NCI-H2081 treated with DMSO at 0.1 percent for 48 hours (cell line): ENCODE results near the gene ITPRIP.

Experiments used
- DNase-seq: peaks from one replicate; lab custom pipeline; 2025; lab: John Stamatoyannopoulos, UW

ITPRIP gene

DNA sequence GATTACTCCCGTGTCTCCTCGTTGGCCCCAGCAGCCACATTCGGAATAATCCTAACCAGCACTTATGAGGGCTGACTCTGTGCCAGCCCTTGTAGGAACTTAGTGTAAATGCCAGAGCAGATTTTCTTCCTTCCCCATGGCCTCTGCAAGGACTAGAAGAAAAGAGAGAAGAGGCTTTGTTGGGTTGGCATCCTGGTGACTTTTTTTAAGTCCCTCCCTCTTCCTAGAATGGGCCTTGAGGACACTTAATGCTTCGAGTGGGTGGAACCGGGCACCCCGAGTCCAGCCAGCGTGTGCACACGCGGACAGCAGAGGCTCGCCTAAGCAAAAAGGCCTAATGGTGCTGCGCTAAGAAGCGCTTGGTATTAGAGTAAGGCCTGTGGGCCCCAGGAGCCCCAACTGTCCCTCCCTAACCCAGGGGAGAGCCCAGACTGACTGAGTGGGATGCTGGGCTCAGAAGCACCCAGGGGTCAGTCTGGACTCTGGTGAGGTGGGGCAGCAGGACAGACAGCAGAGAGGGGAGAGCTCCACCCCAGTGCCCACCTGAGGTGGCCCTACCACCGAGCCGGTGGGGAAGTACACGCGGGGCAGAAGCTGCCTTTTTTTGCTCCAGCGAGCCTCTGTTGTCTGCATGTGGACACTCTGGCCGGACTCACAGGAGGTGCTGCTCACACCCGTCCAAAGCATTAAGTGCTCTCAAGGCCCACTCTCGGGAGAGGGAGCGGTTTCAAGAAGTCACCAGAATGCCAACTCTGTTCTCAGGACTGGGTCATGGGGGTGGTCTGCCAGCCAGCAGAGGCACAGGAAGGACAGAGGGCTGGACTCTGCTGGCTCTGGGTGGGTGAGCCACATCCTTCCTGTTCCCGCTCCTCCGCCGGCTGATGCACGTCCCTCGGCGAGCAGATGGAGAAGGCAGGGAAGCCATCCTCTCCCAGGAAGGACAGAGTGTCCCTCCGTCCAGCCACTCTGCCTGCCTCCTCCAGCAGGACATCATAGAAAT lies 12.5 kb downstream of the ITPRIP start:
- DNase-seq, result no peak

DNA sequence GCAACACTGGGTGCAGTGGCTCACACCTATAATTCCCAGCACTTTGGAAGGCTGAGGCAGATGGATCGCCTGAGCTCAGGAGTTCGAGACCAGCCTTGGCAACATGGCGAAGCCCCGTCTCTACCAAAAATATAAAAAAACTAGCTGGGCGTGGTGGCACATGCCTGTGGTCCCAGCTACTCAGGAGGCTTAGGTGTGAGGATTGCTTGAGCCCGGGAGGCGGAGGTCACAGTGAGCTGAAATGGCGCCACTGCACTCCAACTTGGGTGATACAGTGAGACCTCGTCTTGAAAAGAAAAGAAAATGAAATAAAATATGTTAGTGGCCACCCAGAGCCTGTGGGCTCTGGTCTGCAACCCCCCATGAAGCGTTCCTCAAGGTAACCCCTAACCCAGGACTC lies 13.3 kb downstream of the ITPRIP start:
- no peak for DNase-seq

DNA sequence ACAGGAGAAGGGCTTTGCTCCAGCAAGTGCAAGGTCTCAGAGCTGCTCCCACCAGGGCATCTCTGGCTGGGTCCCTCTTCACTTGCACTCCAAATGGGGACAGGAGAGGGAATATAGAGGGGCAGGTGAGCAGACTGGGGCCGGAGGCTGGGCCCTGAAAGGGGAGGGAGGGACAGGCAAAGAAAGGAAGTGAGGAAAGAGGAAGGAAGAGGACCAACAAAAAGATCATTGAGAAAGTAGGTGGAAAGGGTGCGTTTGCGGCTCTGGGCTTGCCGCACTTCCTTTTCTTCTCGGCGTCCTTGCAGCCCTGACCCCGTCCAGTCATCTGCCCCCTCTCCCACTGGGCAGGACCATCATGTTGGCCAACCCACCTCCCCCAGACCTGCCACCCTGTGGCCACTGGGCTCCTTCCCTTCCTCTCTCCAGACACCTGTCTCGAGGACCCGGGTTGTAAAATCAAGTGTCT lies 14.0 kb downstream of the ITPRIP start:
- no peak for DNase-seq

DNA sequence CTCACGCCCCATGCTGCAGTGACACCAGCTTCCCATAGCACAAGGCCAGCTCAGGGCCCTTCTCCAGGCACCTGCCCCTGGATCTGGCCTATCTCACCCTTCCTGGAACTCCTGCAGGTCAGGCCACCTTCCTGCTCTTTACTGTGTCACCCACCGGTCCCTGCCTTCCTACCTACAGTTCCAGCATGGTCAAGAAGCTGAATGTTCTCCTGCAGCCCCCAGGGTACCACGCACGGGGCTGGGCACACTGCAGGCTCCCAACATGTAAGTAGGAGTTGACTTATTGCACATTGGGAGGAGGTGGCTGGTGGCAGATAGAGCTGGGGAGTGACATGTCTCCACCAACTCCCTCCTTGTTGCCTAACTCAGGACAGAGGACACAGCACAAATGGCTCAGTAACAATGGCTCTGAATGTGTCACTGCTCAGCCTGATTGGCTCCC lies 14.5 kb downstream of the ITPRIP start:
- no peak for DNase-seq

DNA sequence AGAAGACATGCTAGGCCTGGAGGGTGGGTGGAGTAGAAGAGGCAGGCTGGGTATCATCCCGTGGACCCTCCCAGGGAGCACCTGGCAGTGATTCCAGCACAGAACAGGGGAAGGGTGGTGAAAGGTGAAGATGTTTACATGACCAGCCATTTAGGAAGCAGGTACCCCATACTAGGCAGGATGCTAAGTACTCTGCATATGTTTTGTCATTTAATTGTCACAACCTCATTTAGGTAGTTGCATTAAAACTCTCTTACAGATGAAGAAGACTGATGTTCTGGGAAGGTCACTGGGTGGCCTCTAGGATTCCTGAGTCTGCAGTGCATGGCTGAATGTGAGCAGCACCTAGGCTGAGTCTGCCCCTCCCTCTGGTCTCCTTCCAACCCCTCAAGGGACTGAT lies 15.2 kb downstream of the ITPRIP start:
- no peak for DNase-seq

DNA sequence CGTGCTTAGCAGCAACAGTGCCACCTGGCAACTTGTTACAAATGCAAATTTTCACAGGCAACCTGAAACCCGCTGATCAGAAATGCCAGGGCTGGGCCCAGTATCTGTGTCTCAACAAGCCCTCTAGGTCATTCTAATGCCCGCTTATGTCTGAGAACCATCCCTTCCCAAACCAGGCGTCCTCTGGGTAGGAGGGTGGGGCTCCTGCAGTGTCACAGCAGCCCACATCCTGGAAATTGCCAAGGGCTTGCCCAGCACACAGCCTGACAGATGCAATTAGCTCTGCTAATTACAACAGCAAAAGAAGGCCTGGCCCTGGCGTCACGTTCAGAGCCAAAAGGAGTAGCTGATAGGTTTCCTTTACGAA lies 15.9 kb downstream of the ITPRIP start:
- no peak for DNase-seq

DNA sequence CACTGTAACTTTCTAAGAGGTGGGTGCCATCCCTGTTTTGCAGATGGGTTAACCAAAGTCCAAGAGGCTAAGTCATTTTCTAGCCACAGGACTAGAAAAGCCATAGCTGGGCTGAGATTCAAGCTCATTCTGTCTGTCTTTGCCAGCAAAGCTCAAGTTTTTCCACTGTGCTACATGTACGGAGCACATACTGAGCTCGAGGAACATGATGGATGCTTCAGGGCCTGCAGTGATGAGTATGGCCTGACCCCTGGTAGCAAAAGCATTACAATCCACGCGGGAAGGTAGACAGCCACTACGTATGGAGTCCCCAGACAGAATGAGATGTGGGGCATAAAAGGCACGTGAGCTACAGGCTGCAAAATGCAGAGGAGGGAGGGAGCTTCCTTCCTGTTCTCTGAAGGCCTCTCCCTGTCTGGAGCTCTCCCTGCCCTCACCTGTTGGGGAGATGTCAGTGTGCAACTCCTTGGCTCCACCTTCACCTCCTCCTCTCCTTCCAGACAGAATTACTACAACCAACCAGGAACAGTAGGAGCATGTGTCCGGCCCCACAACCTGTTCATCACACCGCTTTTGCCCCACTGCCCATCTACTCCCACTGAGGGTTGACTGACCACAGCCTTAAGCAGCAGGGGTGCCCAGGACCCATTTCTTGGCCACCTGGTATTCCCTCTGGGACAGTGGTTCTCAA lies 16.4 kb downstream of the ITPRIP start:
- no peak for DNase-seq

DNA sequence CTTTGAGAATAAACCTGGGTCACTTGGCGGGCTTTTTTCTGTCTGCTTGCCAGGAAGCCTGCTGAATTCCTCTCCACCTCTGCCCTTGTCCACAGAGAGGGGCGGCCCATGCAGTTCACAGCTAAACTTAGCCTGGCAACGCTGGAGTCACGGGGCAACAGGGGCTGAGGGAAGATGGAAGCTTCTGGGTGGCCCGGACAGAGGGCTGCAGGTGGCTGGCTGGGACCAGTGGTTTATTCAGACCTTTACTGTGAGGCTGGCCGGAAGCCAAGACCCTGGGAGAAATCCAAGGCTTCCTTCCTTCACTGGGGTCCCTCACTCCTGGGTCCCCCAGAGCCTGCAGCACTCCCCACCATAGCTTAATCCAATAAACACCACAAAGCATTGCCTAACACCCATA lies 17.0 kb downstream of the ITPRIP start:
- no peak for DNase-seq

DNA sequence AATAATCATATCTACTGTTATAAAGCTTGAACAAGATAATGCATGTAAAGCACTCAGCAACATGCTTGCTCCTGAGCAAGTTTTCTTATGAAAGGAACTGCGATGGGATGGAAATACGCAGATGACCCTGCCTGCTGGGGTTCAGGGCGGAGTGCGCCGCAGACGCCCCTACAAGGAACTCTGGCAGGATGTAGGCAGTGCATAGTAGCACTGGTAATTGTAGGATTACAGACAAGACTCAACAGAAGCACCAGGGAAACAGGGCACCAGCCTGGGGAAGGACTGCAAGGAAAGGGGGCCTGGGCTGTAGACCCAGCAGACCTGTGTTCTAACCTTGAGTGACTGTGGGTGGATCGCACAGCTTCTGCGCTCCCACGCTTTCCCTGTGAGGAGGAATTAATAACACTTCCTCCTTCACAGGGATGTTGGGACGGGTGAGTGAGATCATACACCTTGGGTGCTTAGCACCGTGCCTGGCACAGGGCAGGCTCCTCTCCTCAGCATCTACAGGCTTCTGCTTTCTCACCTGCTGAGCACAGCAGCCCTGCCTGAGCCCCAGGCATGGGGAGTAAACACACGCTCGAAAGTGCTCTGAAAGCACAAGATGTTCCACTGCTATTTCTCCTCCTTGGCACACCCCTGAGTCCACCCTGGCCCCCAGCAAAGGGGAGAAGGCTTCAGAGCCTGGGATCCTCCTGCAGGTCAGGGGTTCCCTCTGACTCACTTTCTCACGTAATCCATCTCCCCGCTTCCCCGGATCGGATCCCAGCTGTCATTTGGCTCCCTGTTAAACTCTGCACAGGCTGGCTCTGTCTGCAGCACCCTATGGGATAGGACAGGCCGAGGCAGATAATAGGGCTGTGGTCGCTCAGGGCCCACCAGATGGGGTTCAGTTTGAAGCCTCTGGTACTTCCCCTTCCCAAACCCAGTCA lies 19.2 kb downstream of the ITPRIP start:
- no peak for DNase-seq

DNA sequence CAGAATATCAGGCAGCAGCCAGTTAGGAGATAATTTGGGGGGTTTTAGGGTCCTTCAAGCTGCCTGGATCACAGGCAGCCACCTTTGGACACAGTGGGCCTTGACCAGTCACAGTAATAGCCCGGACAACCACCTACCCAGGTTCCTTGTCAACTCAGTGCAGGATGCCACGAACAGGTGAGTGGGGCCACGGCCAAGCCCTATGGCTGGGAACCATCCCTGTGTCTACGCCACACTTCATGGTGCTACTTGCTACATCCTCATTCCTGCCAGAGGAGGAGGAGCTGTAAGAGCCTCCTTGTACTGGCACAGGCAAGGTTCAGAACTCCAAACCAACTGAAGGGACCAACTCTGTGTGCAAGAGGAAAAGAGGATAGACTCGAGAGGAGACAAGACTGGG lies 19.9 kb downstream of the ITPRIP start:
- DNase-seq, result no peak

DNA sequence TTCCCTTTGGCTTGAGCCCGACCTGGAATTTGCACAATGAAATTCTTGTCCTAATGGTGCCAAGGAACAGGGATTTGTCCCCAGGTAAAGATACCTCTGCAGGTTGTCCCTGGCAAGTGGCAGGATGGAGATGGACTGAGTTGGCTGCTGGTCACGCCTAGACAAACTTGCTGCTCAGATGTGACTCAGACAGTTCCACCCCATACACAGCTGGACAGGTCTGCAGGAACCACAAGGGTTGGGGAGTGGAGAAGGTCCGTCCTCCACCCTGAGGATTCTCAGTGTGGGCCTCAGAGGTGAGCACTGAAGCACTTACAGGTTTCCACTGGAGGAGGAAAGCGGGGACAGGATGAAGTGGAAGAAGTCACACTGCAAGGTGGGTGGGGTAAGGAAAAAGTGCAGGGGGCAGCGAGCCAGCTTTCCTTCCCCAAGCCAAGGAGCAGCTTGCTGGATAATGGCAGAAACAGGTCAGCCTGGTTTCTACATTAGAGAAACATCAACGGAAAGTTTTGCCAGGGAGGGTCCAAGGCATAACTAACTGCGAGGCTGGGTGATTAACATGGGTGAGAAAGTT lies 20.5 kb downstream of the ITPRIP start:
- DNase-seq, result no peak

DNA sequence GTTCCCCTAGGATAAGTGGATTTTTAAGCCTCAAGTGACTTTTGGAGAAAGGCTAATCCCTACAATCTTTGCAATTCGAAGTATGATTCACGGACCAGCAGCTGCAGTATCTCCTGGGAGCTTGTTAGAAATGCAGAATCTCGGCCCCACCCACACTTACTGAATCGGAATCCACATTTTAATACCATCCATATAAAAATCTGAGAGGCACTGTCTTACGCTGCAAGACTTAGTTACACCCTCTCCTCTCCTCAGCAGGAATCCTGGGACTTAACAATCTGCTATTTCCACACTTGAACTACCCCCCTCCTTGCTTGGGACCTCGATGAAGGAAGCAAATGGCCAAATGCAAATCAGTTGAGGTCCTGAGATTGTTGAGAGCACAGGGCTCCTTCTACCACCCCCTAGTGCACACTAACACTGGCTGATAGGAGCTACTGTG lies 21.0 kb downstream of the ITPRIP start:
- DNase-seq, result no peak

DNA sequence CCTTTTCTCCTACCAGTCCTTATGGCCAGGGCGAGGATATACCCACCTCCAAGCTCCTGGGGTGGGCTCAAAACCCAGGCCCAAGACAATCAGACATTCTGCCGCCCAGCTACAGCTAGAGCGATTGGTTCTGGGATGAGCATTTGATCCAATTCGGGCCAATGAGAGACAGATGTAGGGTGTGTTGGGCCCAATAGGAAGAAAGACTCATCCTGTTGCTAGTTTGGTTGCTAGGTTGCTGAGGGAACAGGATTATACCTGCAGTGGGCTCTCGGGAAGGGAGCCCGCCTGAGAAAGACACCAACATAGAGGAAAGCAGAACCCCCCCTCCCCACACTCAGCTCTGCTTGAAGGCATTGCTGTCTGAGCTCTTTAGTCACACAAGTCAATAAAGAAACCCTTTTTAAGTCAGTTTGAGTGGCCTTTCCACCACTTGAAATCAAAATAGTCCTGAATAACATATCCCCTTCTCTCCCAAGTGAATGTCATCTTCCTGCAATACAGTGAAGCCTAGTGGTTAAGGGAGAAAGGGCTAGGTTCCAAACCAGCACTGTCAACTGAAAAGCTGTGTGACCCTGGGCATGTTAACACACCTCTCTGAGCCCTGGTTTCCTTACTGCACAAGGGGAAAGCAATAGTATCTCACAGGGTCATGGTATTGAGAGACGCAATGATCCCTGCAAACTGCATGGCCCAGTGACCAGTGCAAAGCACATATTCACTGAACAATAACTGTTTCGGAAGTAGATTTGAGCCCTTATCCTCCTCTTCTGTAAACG lies 21.8 kb downstream of the ITPRIP start:
- DNase-seq, result no peak

DNA sequence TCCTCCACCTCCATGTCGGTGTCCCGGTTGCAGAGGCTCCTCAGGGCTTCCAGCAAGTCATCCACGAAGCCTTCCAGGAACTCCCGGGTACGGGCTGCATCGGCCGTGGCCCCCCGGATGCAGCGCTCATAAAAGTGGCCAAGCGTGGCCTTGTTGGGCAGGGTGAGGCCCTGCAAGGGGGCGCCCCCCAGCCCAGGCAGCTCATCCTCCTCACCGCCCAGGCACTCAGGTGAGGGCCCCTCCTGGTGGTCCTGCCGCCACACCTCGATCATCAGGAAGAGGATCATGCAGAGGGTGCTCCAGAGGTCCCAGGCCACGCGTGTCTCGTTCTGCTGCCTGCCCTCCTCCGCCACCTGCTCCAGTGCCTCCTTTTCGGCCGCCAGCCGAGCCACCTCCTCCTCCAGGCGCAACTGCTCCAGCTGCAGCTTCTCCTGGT lies 22.8 kb downstream of the ITPRIP start:
- no peak for DNase-seq

DNA sequence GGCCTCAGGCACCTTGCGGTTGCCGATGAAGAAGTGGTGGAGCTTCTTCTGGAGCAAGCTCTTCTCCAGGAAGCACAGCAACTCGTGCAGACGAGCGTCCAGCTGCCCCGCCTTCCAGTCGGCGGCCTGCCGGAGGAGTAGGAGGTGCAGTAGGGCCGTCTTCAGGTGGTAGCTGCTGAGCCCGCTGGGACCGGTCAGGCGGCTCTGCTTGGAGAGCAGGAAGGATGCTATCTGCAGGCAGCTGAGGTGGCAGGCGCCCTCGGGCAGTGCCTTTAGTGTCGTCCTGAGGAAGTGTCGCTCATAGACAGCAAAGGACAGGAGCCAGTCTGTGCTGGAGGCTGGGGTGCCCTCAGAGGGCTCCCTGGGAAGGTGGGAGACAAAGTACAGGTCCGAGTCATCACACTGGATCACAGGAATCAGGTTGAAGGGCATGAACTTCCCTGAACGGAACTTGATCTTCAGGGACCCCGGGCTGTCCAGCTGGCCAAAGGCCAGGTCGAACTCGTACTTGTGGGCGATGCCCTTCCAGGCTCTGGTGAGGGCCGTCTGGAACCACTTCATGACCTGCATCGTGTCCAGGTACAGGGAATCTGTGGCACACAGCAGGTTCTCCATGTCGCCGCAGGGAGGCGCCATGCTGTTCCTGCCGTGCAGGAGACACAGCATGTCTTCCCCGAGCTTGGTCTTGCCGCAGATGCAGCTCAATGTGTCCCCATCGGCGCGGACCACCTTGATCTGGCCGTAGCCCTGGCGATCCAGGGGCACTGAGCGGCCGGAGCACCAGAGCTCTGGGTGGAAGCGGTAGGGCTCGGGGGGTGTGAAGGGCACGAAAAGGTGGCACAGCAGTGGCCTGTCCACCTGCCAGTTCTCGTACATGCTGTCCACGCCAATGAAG lies 23.4 kb downstream of the ITPRIP start:
- no peak for DNase-seq

DNA sequence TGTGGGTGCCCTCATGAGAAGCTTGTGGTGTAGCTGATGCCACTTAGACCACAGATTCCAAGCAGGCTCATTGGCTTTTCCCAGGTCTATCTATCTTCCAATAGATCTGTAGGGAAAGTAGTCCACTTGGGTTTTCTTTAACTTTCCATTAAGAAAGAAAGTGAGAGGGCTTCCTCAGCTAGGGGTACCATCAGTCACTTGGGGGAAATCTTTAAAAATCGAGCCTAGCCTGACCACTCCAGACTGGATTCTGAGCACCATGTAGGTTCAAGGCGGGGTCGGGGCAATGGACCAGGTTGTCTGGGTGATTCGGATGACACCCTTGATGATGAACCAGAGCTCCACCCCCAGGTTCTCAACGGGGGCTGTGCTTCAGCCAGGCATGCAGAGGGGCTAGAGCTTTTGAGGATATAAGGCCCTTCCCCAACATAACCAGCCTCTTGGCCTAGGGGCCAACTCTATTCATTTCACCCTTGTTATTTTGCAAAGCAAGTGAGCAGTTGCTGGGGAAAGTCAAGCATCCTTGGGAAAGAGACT lies 27.0 kb downstream of the ITPRIP start:
- no peak for DNase-seq

DNA sequence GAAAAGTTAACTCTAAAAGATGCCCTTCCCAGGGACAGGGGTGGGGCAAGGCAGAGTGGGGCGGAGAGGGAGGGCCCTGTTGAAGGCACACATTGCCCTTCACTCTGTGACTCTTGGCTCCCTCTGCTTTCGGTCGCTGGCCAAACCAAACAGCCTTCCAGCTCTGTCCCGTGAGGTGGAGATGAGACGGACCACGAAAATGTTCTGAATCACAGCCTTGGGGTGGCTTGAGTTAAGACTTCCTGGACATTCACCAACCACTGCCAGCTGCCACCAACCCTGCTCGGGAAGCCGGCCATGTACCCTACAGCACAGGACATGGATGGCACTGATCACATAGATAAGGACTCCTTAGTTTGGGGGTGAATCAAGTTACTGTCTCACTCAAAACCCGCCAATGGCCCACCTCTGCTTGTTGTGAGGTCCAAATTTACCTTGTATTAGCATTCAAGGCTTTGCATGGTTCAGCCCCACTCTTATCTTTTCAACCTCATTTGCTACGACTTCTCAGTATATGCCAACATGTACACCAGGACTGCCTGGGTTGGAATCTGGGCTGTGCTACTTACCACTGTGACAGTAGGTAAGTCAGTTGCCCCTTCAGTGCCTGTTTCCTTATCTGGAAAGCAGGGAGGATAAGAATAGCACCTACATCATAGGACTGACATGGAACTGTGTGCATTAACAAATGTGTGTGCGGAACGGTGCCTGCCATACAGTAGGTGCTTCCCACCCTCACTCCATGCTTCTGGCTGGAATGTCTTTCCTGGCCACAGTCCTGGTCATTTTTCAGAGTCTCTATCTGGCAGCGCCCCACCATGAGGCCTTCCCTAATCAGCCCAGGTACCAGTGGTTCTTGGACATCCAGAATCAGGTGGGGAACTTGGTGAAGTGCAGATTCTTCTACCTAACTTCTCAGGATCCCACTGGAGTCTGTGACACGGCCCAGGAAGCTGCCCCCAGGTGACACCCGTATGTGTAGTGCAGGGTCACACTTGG lies 28.0 kb downstream of the ITPRIP start:
- DNase-seq, result no peak

DNA sequence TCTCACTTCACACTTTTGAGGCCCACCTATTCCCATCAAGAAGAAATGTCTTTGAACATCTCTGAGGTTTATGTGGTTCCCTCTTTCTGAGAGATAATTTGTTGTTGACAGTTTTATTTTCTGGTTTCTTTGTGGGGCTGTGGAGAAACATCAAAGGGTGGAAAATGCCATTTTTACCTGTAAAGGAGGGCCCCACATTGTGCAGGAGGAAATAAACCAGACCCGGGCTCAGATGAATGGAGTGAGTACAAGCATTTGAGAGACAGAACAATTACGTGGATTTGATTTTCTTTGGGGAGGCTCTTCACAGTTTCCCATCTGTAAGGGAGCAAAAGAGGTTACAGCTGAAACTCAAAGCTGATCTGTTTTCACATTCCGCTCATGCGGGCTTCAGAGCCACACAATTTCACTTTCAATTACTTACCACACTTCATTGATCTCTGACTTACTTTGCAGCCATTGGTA lies 29.8 kb downstream of the ITPRIP start:
- no peak for DNase-seq
